Smooth muscle cell (in vitro differentiated cells): Measurements from ENCODE around the gene TJP2. TPM values are rescaled to one million over a fixed set of nuclear protein-coding genes. Genes with fewer than 3 reads are reported as not detected.

Experiments used
- DNase-seq: peaks from one replicate; lab custom pipeline; 2025; ENCODE audit not compliant: unreplicated experiment; lab: John Stamatoyannopoulos, UW
- H2AFZ ChIP-seq: fragments of 200-600 bp; sonication (generic); 2 replicates; pipeline ENCODE4 v1.6.0; 2016; ENCODE audit warnings: antibody characterized with exemption, low read depth, mild to moderate bottlenecking
- H3F3A ChIP-seq: fragments of 200-600 bp; sonication (generic); 2 replicates; pipeline ENCODE4 v1.6.0; 2017; ENCODE audit warnings: antibody characterized with exemption, low read depth
- H3K27ac ChIP-seq: fragments of 200-600 bp; sonication (generic); 2 replicates; pipeline ENCODE4 v1.5.1; 2016; ENCODE audit warnings: low read depth, mild to moderate bottlenecking
- H3K27me3 ChIP-seq: fragments of 200-600 bp; sonication (generic); 2 replicates; pipeline ENCODE4 v1.6.1; 2016; ENCODE audit warnings: low read depth, mild to moderate bottlenecking
- H3K36me3 ChIP-seq: fragments of 200-600 bp; sonication (generic); 2 replicates; pipeline ENCODE4 v1.5.1; 2016; ENCODE audit warnings: low read depth
- H3K4me1 ChIP-seq: fragments of 200-600 bp; sonication (generic); 2 replicates; pipeline ENCODE4 v1.5.1; 2016; ENCODE audit warnings: low read depth
- H3K4me2 ChIP-seq: fragments of 200-600 bp; sonication (generic); 2 replicates; pipeline ENCODE4 v1.6.0; 2016; ENCODE audit warnings: mild to moderate bottlenecking
- H3K4me3 ChIP-seq: fragments of 200-600 bp; sonication (generic); 2 replicates; pipeline ENCODE4 v1.5.1; 2016; ENCODE audit warnings: mild to moderate bottlenecking
- H3K79me2 ChIP-seq: fragments of 200-600 bp; sonication (generic); 2 replicates; pipeline ENCODE4 v1.6.0; 2016; ENCODE audit warnings: low read depth, mild to moderate bottlenecking
- H3K9ac ChIP-seq: fragments of 200-600 bp; sonication (generic); 2 replicates; pipeline ENCODE4 v1.6.0; 2016; ENCODE audit warnings: low read depth
- H3K9me3 ChIP-seq: fragments of 200-600 bp; sonication (generic); replicated peaks from 2 replicates; pipeline ENCODE4 v1.5.1; 2016; ENCODE audit warnings: low read depth
- H4K20me1 ChIP-seq: fragments of 200-600 bp; sonication (generic); 2 replicates; pipeline ENCODE4 v1.6.0; 2016; ENCODE audit warnings: low read depth
- whole genome bisulfite sequencing: methylation state at CpG from one replicate; pipeline ENCODE4 v1.1.7; 2016; ENCODE audit warnings: low lambda C conversion rate; 5-methylcytosine and 5-hydroxymethylcytosine counted together
- polyA plus RNA-seq: library from polyadenylated mRNA; unstranded; fragments of >200 nt; fragmentation: Nextera tagmentation; extraction: Ambion mirVana; gene quantifications from 2 replicates; pipeline ENCODE4 v1.2.1, GENCODE V29; 2016
- total RNA-seq: library from RNA; depleted of rRNA; stranded (reverse); fragments of >200 nt; gene quantifications from 2 replicates; pipeline ENCODE4 v1.2.3, GENCODE V29; 2014
- TF ChIP-seq, protein P1 (sequence below): fragments of 200-600 bp; sonication (generic); IDR thresholded peaks from 2 replicates; pipeline ENCODE4 v1.5.1; 2017; ENCODE audit warnings: borderline replicate concordance, mild to moderate bottlenecking, antibody characterized with exemption; ENCODE audit not compliant: insufficient read depth, poor library complexity, severe bottlenecking

TJP2 gene
- total and polyA plus RNA-seq, 2 experiments from 2014 or later, result 14.9 to 48.4 TPM

DNA sequence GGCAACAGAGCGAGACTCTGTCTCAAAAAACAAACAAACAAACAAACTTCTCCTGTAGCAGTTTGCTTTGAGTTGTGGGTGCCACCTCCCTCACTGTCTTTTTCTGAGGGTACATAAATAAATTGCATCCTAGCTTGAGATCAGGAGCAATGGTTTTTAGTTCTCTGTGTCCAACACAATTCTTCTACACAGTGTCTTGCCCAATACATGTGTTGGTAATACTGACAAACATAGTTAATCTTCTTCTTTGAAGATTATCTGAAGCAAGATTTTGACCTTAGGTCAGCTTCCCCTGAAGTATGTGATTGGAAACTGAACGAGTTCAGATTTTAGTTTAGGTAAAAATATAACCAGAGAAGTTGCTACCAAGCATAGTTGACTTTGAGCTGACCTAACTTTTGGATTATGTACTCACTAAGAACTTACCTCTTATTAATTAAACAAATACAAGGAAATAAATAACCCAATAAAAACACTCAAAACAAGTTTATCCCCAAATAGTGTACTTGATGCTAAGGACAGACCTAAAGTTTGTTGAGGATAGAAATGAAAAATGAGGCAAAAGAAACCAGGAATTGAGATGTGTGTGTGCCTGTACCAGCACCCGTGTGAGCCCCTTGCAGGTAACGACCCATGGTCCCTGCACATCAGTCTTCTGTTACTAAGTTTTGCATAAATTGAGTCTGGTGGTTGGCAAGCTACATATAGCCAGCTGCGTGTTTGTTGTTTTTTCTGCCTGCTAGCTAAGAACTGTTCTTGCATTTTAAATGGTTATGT, 16.2 kb downstream of the TJP2 start:
- Histone ChIP-seq H2AFZ (no peak overlapping the region), H3K36me3 (no peaks in the 10 kb centered on the region), H3K79me2 (peaks cover 53% of the 10 kb centered on the region), H3F3A (peaks cover 4% of the 10 kb centered on the region), H3K27me3 (no peaks in the 10 kb centered on the region), H3K4me2 (no peak overlapping the region), H3K4me1 (peaks cover 17% of the 10 kb centered on the region), H4K20me1 (peaks cover 21% of the 10 kb centered on the region), H3K9ac (no peak overlapping the region), H3K27ac (no peak overlapping the region), H3K4me3 (no peak overlapping the region), H3K9me3 (no peaks in the 10 kb centered on the region)
- TF ChIP-seq, protein P1, sequence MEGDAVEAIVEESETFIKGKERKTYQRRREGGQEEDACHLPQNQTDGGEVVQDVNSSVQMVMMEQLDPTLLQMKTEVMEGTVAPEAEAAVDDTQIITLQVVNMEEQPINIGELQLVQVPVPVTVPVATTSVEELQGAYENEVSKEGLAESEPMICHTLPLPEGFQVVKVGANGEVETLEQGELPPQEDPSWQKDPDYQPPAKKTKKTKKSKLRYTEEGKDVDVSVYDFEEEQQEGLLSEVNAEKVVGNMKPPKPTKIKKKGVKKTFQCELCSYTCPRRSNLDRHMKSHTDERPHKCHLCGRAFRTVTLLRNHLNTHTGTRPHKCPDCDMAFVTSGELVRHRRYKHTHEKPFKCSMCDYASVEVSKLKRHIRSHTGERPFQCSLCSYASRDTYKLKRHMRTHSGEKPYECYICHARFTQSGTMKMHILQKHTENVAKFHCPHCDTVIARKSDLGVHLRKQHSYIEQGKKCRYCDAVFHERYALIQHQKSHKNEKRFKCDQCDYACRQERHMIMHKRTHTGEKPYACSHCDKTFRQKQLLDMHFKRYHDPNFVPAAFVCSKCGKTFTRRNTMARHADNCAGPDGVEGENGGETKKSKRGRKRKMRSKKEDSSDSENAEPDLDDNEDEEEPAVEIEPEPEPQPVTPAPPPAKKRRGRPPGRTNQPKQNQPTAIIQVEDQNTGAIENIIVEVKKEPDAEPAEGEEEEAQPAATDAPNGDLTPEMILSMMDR, result no peak
- 85% methylated on average over 5 of the region's 5 CpGs for WGBS
- DNase-seq, result no peak

DNA sequence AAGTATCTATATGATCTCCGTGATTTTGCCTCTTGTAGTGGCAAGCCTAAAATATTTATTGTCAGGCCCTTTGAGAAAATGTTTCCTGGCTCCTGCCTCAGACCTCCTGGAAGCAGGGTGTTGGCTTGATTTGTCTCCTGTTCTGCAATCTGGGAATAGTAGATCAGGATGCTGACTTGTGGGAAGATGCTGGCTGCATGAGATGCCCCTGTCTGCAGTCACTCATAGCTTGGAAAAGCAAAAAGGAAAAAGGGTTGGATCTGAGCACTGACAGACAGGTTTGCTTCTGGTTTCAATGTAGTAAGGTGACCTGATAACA, 16.7 kb downstream of the TJP2 start:
- no peak overlapping the region for H2AFZ ChIP-seq
- H3K9me3 ChIP-seq, result no peaks in the 10 kb centered on the region
- no peaks in the 10 kb centered on the region for H3K36me3 ChIP-seq
- H3K4me2 ChIP-seq, result no peak overlapping the region
- H3K27me3 ChIP-seq, result no peaks in the 10 kb centered on the region
- no peak for DNase-seq
- 83% methylated on average over 1 of the region's 1 CpG for WGBS
- H3K27ac ChIP-seq, result no peak overlapping the region
- peaks cover 26% of the 10 kb centered on the region for H4K20me1 ChIP-seq
- no peak overlapping the region for H3K4me3 ChIP-seq
- peaks cover 4% of the 10 kb centered on the region for H3F3A ChIP-seq
- peaks cover 17% of the 10 kb centered on the region for H3K4me1 ChIP-seq
- no peak overlapping the region for H3K9ac ChIP-seq
- TF ChIP-seq, protein P1, result no peak
- H3K79me2 ChIP-seq, result peaks cover 53% of the 10 kb centered on the region

DNA sequence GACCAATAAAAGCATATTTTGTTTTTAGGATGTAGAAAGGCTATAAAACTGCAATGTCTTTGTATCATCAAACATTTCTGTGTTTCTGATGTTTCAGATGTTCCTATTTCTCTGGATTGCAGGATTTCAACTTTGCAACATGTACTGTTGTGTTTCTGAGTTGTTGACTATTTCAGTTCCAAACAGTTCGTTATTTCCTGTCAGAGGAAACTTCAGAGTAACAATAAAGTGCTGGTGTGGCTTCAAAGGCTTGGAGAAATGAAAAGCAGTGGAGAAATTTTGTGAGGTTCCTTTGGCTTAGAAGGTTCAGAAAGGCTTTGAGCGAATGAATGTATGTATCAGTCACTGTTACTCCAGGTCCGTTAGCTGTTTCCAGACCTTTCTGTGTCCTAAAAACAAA, 17.2 kb downstream of the TJP2 start:
- H3F3A ChIP-seq, result peaks cover 4% of the 10 kb centered on the region
- no peak overlapping the region for H3K27ac ChIP-seq
- no peak for DNase-seq
- TF ChIP-seq, protein P1, result no peak
- no peaks in the 10 kb centered on the region for H3K36me3 ChIP-seq
- no peak overlapping the region for H3K9ac ChIP-seq
- H3K4me3 ChIP-seq, result no peak overlapping the region
- no peak overlapping the region for H2AFZ ChIP-seq
- H3K9me3 ChIP-seq, result no peaks in the 10 kb centered on the region
- H3K79me2 ChIP-seq, result peaks cover 57% of the 10 kb centered on the region
- 81% methylated on average over 3 of the region's 3 CpGs for WGBS
- peaks cover 14% of the 10 kb centered on the region for H3K4me1 ChIP-seq
- no peaks in the 10 kb centered on the region for H3K27me3 ChIP-seq
- peaks cover 30% of the 10 kb centered on the region for H4K20me1 ChIP-seq
- H3K4me2 ChIP-seq, result no peak overlapping the region

DNA sequence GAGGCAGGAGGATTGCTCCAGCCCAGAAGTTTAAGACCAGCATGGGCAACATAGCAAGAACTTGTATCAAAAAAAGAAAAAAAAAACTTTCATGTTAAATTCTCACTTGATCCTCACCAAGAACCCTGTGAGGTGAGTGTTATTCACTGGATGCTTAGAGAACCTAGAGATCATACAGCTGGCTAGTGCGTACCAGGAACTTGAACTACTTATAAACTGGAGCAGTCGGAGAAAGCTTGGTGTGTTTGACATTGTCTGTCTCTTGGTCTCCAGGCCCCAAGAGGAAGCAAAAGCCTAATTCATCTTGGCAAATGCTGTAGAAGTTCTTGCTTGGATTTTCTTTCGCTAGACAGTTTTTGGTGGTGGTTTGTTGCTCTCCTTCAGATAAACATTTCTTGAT, 18.1 kb downstream of the TJP2 start:
- DNase-seq, result no peak
- Histone ChIP-seq H3K4me3 (no peak overlapping the region), H3K36me3 (no peaks in the 10 kb centered on the region), H4K20me1 (peaks cover 37% of the 10 kb centered on the region), H3K4me2 (no peak overlapping the region), H3K79me2 (peaks cover 63% of the 10 kb centered on the region), H3K9ac (no peak overlapping the region), H3K27ac (no peak overlapping the region), H3F3A (peaks cover 4% of the 10 kb centered on the region), H3K4me1 (peaks cover 4% of the 10 kb centered on the region), H3K27me3 (no peaks in the 10 kb centered on the region), H2AFZ (no peak overlapping the region), H3K9me3 (no peaks in the 10 kb centered on the region)
- WGBS, result 94% methylated on average over 3 of the region's 3 CpGs
- TF ChIP-seq, protein P1, result no peak
